ENCODE measurements around the gene GP1BB.

GP1BB gene

DNA sequence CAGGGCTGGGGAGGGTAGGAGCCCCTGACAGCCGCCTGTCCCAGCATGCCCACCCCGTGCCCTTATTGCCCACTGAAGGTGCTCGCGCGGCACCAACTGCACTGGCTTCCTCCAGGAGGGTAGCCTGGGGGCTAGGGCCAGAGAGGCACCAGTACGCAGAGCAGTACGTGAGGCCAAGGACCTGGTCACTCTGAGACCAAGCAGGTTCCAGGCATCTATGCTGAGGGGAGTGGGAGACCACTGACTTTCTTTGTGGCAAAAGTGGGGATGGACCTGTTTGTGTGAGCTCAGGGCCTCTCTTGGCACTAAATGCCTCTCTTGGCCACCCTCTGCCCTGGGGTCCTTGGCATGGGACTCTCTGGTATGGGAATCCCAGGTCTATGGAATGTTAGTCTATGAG, 10.8 kb downstream of the GP1BB start:
- H3K27me3 ChIP-seq (ENCODE audit: insufficient read depth, low read length, poor library complexity, severe bottlenecking), result no peaks in the 10 kb centered on the region
- TF ChIP-seq CTCF (conservative IDR thresholded peaks at IDR 0.05; ENCODE audit: low read length) (no peak), EZH2phosphoT487 (IDR thresholded peaks at IDR 0.05; ENCODE audit: borderline replicate concordance) (no peak)

DNA sequence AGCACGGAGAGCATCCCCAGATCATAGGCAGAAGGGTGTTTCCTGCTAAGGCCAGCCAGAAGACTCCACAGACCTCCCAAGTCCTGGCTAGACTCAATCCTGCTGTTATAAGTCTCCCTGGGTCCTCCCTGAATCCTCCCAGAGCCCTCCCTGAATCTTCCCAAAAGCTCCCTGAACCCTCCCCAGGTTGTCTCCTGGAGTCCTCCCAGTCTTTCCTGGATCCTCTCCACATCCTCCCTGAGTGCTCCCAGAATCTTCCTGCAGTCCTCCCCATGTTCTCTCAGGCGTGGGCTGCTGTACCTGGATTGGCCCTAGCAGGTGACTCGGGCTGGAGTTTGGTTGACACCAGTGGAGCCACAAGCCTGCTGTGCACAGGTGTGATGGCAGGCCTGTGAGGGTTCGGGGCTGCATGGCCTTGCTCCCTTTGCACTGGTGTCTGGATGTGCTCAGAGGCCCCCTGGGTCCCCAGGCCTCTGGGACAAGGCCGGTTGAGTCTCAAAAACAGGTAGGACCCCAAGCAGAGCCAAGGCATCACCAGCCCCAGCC, 11.6 kb downstream of the GP1BB start:
- H3K4me2 ChIP-seq (ENCODE audit: low read depth, low read length, poor library complexity, severe bottlenecking), result no peak overlapping the region
- no peak overlapping the region for H2AFZ ChIP-seq (ENCODE audit: low read length)
- H3K9me3 ChIP-seq (ENCODE audit: insufficient read depth, low read depth, low read length), result no peaks in the 10 kb centered on the region
- H3K79me2 ChIP-seq (ENCODE audit: insufficient read depth, low read length), result no peaks in the 10 kb centered on the region
- H3K27me3 ChIP-seq (ENCODE audit: insufficient read depth, low read length, poor library complexity, severe bottlenecking), result no peaks in the 10 kb centered on the region
- H3K4me1 ChIP-seq (ENCODE audit: insufficient read depth, low read length, poor library complexity, severe bottlenecking), result no peaks in the 10 kb centered on the region
- no peak overlapping the region for H3K9ac ChIP-seq (ENCODE audit: low read depth, low read length, poor library complexity, severe bottlenecking)
- no peaks in the 10 kb centered on the region for H3F3A ChIP-seq (ENCODE audit: low read depth)
- no peaks in the 10 kb centered on the region for H4K20me1 ChIP-seq (ENCODE audit: insufficient read depth, low read length, poor library complexity, severe bottlenecking)
- H3K9me2 ChIP-seq (replicated peaks; ENCODE audit: low read depth, low read length), result no peaks in the 10 kb centered on the region
- H3K4me3 ChIP-seq (ENCODE audit: low read length, poor library complexity, severe bottlenecking), result no peak overlapping the region
- TF ChIP-seq CTCF (conservative IDR thresholded peaks at IDR 0.05; ENCODE audit: low read length) (no peak), EZH2phosphoT487 (IDR thresholded peaks at IDR 0.05; ENCODE audit: borderline replicate concordance) (no peak)
- H3K36me3 ChIP-seq (ENCODE audit: insufficient read depth, low read length), result no peaks in the 10 kb centered on the region

More for the DNA sequence above, 10.8 kb downstream of the GP1BB start:
- H3K9me2 ChIP-seq (replicated peaks; ENCODE audit: low read depth, low read length), result no peaks in the 10 kb centered on the region
- H3F3A ChIP-seq (ENCODE audit: low read depth), result no peaks in the 10 kb centered on the region
- no peaks in the 10 kb centered on the region for H3K4me1 ChIP-seq (ENCODE audit: insufficient read depth, low read length, poor library complexity, severe bottlenecking)
- H3K79me2 ChIP-seq (ENCODE audit: insufficient read depth, low read length), result no peaks in the 10 kb centered on the region
- H3K9me3 ChIP-seq (ENCODE audit: insufficient read depth, low read depth, low read length), result no peaks in the 10 kb centered on the region
- no peak overlapping the region for H3K9ac ChIP-seq (ENCODE audit: low read depth, low read length, poor library complexity, severe bottlenecking)
- H2AFZ ChIP-seq (ENCODE audit: low read length), result no peak overlapping the region
- no peak overlapping the region for H3K4me2 ChIP-seq (ENCODE audit: low read depth, low read length, poor library complexity, severe bottlenecking)
- H3K4me3 ChIP-seq (ENCODE audit: low read length, poor library complexity, severe bottlenecking), result no peak overlapping the region
- no peaks in the 10 kb centered on the region for H3K36me3 ChIP-seq (ENCODE audit: insufficient read depth, low read length)
- no peaks in the 10 kb centered on the region for H4K20me1 ChIP-seq (ENCODE audit: insufficient read depth, low read length, poor library complexity, severe bottlenecking)

- H3K9ac ChIP-seq (ENCODE audit: low read depth, low read length, poor library complexity, severe bottlenecking), result no peak overlapping the region
- H3K9me3 ChIP-seq (ENCODE audit: insufficient read depth, low read depth, low read length), result no peaks in the 10 kb centered on the region
- no peaks in the 10 kb centered on the region for H3F3A ChIP-seq (ENCODE audit: low read depth)
- no peaks in the 10 kb centered on the region for H4K20me1 ChIP-seq (ENCODE audit: insufficient read depth, low read length, poor library complexity, severe bottlenecking)
- H3K4me2 ChIP-seq (ENCODE audit: low read depth, low read length, poor library complexity, severe bottlenecking), result no peak overlapping the region
- H3K4me1 ChIP-seq (ENCODE audit: insufficient read depth, low read length, poor library complexity, severe bottlenecking), result no peaks in the 10 kb centered on the region
- H3K36me3 ChIP-seq (ENCODE audit: insufficient read depth, low read length), result no peaks in the 10 kb centered on the region
- H3K27me3 ChIP-seq (ENCODE audit: insufficient read depth, low read length, poor library complexity, severe bottlenecking), result no peaks in the 10 kb centered on the region
- no peak overlapping the region for H2AFZ ChIP-seq (ENCODE audit: low read length)
- no peak overlapping the region for H3K4me3 ChIP-seq (ENCODE audit: low read length, poor library complexity, severe bottlenecking)
- no peak for TF ChIP-seq EZH2phosphoT487 (IDR thresholded peaks at IDR 0.05; ENCODE audit: borderline replicate concordance)
- H3K9me2 ChIP-seq (replicated peaks; ENCODE audit: low read depth, low read length), result no peaks in the 10 kb centered on the region
- no peaks in the 10 kb centered on the region for H3K79me2 ChIP-seq (ENCODE audit: insufficient read depth, low read length)
Observed at GRCh38 chr22:19735665-19736510, 12.5 kb downstream of the GP1BB start.
